CD8-positive, alpha-beta memory T cell (primary cell): ENCODE results near the gene FRMD4B. TPM values are rescaled to one million over a fixed set of nuclear protein-coding genes. Genes with fewer than 3 reads are reported as not detected.

Experiments
- CTCF ChIA-PET: fragments of 350-600 bp; sonication (Branson Sonifier 250); formaldehyde crosslinking; loops from one replicate; lab custom pipeline; 2021; ENCODE audit warnings: antibody characterized with exemption; lab: Charles Lee
- POLR2A ChIA-PET: fragments of 350-600 bp; sonication (Branson Sonifier 250); formaldehyde crosslinking; loops from one replicate; lab custom pipeline; 2021; ENCODE audit warnings: antibody characterized with exemption; lab: Charles Lee
- DNase-seq, 5 donors: peaks; one replicate each; pipeline versions ENCODE4 v3.0.0 to v3.0.0-alpha.2; 2020 to 2022; ENCODE audit warnings: mixed read lengths in 1 of 5
- H3K27ac ChIP-seq: one replicate; pipeline ENCODE4 v1.7.0; 2013; ENCODE audit warnings: low read depth, mild to moderate bottlenecking, low read length, moderate library complexity
- H3K27me3 ChIP-seq: 2 replicates; pipeline ENCODE4 v1.7.0; 2013; ENCODE audit warnings: low read length, mild to moderate bottlenecking; ENCODE audit not compliant: insufficient read depth, poor library complexity, severe bottlenecking
- H3K36me3 ChIP-seq: 2 replicates; pipeline ENCODE4 v1.7.0; 2013; ENCODE audit warnings: mild to moderate bottlenecking, low read length, moderate library complexity; ENCODE audit not compliant: insufficient read depth
- H3K4me1 ChIP-seq: 2 replicates; pipeline ENCODE4 v1.7.0; 2013; ENCODE audit warnings: mild to moderate bottlenecking, low read length, moderate library complexity; ENCODE audit not compliant: insufficient read depth
- H3K4me3 ChIP-seq: 2 replicates; pipeline ENCODE4 v1.7.0; 2013; ENCODE audit warnings: mild to moderate bottlenecking, low read length
- H3K9me3 ChIP-seq: 2 replicates; pipeline ENCODE4 v1.7.0; 2013; ENCODE audit warnings: mild to moderate bottlenecking, low read length
- H3K27ac Mint-ChIP-seq, 8 donors: one replicate each; pipeline ENCODE4 v1.8.0; 2020 to 2021; ENCODE audit warnings: mixed read lengths in 8 of 8, mild to moderate bottlenecking in 6 of 8, inconsistent platforms in 3 of 8, moderate library complexity in 3 of 8
- H3K27me3 Mint-ChIP-seq, 2 donors: one replicate each; pipeline ENCODE4 v1.8.0; 2020 to 2021; ENCODE audit warnings: mixed read lengths in 2 of 2, mild to moderate bottlenecking in 1 of 2, moderate library complexity in 1 of 2
- H3K36me3 Mint-ChIP-seq, 3 donors: one replicate each; pipeline ENCODE4 v1.8.0; 2020 to 2021; ENCODE audit warnings: mixed read lengths in 3 of 3, inconsistent platforms in 1 of 3, mild to moderate bottlenecking in 1 of 3
- H3K4me1 Mint-ChIP-seq, 3 donors: one replicate each; pipeline ENCODE4 v1.8.0; 2020 to 2021; ENCODE audit warnings: mixed read lengths in 3 of 3, inconsistent platforms in 1 of 3, mild to moderate bottlenecking in 1 of 3
- H3K4me3 Mint-ChIP-seq, 7 donors: one replicate each; pipeline ENCODE4 v1.8.0; 2020 to 2021; ENCODE audit warnings: mixed read lengths in 7 of 7, mild to moderate bottlenecking in 6 of 7, moderate library complexity in 4 of 7, inconsistent platforms in 2 of 7
- H3K9me3 Mint-ChIP-seq, 5 donors: one replicate each; pipeline ENCODE4 v1.8.0; 2020 to 2022; ENCODE audit warnings: mixed read lengths in 5 of 5, mild to moderate bottlenecking in 3 of 5, moderate library complexity in 2 of 5, inconsistent platforms in 1 of 5
- polyA plus RNA-seq: library from polyadenylated mRNA; unstranded; fragments of 300-500 nt; fragmentation: Illumina TruSeq; gene quantifications from one replicate; pipeline ENCODE4 v1.2.3, GENCODE V29; 2021
- total RNA-seq, 2 experiments: library from RNA; stranded (reverse); gene quantifications; one replicate each; pipeline ENCODE4 v1.2.3, GENCODE V29; 2021

FRMD4B gene
- total and polyA plus RNA-seq, 3 experiments from 2014 or later = 3.0 to 41.1 (median 40.3) TPM

GRCh38 chr3:69332934-69333333, 53.0 kb downstream of the FRMD4B start:
- Mint-ChIP-seq H3K36me3 (peaks cover 0 to 9% (median 0%) of the 10 kb centered on the region in 3 donors), H3K27ac (no peak overlapping the region), H3K4me1 (peaks cover 7 to 11% (median 11%) of the 10 kb centered on the region in 3 donors), H3K9me3 (peaks cover 0 to 3% (median 0%) of the 10 kb centered on the region in 5 donors), H3K4me3 (no peak overlapping the region), H3K27me3 (peaks cover 2 to 5% of the 10 kb centered on the region in 2 donors)
- H3K4me1 ChIP-seq = peaks cover 6% of the 10 kb centered on the region
- H3K27ac ChIP-seq = no peak overlapping the region
- no peaks in the 10 kb centered on the region for H3K9me3 ChIP-seq
- H3K27me3 ChIP-seq = no peaks in the 10 kb centered on the region
- H3K4me3 ChIP-seq = no peak overlapping the region
- H3K36me3 ChIP-seq = no peaks in the 10 kb centered on the region
- POLR2A ChIA-PET = no interaction called here
- CTCF ChIA-PET = no interaction called here
- DNase-seq = no peak

- H3K9me3 Mint-ChIP-seq = no peaks in the 10 kb centered on the region
- no peak overlapping the region for H3K4me3 Mint-ChIP-seq
- no peak overlapping the region for H3K27ac Mint-ChIP-seq
- CTCF ChIA-PET = no interaction called here
- Histone ChIP-seq H3K36me3 (no peaks in the 10 kb centered on the region), H3K27ac (no peak overlapping the region), H3K9me3 (no peaks in the 10 kb centered on the region), H3K4me3 (no peak overlapping the region), H3K27me3 (no peaks in the 10 kb centered on the region), H3K4me1 (peaks cover 24% of the 10 kb centered on the region)
- POLR2A ChIA-PET = no interaction called here
- no peak for DNase-seq
- H3K4me1 Mint-ChIP-seq = peaks cover 22 to 31% (median 30%) of the 10 kb centered on the region in 3 donors
- peaks cover 0 to 4% (median 0%) of the 10 kb centered on the region in 3 donors for H3K36me3 Mint-ChIP-seq
- H3K27me3 Mint-ChIP-seq = peaks cover 2 to 5% of the 10 kb centered on the region in 2 donors
Measured at GRCh38 chr3:69330891-69331400, 54.9 kb downstream of the FRMD4B start.

- no peaks in the 10 kb centered on the region for H3K9me3 Mint-ChIP-seq
- CTCF ChIA-PET = interaction anchor here (1.2 kb wide), 1 partner anchor 80 kb away, joined by 3 read pairs; no protein-coding TSS in a partner anchor
- POLR2A ChIA-PET = no interaction called here
- Histone ChIP-seq H3K27me3 (no peaks in the 10 kb centered on the region), H3K27ac (no peak overlapping the region), H3K9me3 (no peaks in the 10 kb centered on the region), H3K36me3 (no peaks in the 10 kb centered on the region), H3K4me3 (no peak overlapping the region), H3K4me1 (peaks cover 24% of the 10 kb centered on the region)
- H3K4me1 Mint-ChIP-seq = peaks cover 22 to 31% (median 30%) of the 10 kb centered on the region in 3 donors
- H3K36me3 Mint-ChIP-seq = peaks cover 0 to 4% (median 0%) of the 10 kb centered on the region in 3 donors
- H3K4me3 Mint-ChIP-seq = no peak overlapping the region
- peaks cover 2 to 5% of the 10 kb centered on the region in 2 donors for H3K27me3 Mint-ChIP-seq
- DNase-seq = no peak
- H3K27ac Mint-ChIP-seq = no peak overlapping the region
Measured at GRCh38 chr3:69329892-69330291, 56.0 kb downstream of the FRMD4B start.

DNA sequence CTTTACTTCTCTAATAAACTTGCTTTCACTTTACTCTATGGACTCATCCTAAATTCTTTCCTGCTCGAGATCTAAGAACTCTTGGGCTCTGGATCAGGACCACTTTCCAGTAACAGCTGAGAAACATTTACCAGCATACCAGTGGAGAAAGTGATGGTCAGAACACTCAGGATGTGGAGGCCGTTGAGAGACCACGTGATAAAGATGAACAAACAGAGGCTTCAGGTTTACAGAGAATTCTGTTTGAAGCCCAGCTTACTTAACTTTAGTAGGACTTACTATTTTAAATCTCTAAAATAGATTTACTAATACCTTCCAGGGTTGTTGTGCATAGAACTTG, 57.0 kb downstream of the FRMD4B start:
- Histone ChIP-seq H3K4me3 (no peak overlapping the region), H3K36me3 (no peaks in the 10 kb centered on the region), H3K27ac (no peak overlapping the region), H3K9me3 (no peaks in the 10 kb centered on the region), H3K27me3 (no peaks in the 10 kb centered on the region), H3K4me1 (peaks cover 24% of the 10 kb centered on the region)
- ChIA-PET CTCF (no interaction called here), POLR2A (no interaction called here)
- Mint-ChIP-seq H3K4me1 (peaks cover 22 to 31% (median 30%) of the 10 kb centered on the region in 3 donors), H3K36me3 (no peaks in the 10 kb centered on the region), H3K9me3 (no peaks in the 10 kb centered on the region), H3K27ac (no peak overlapping the region), H3K27me3 (no peaks in the 10 kb centered on the region), H3K4me3 (peak overlapping the region in 3 of 7 donors; percentile 54 to 84 (median 56))
- DNase-seq = no peak

DNA sequence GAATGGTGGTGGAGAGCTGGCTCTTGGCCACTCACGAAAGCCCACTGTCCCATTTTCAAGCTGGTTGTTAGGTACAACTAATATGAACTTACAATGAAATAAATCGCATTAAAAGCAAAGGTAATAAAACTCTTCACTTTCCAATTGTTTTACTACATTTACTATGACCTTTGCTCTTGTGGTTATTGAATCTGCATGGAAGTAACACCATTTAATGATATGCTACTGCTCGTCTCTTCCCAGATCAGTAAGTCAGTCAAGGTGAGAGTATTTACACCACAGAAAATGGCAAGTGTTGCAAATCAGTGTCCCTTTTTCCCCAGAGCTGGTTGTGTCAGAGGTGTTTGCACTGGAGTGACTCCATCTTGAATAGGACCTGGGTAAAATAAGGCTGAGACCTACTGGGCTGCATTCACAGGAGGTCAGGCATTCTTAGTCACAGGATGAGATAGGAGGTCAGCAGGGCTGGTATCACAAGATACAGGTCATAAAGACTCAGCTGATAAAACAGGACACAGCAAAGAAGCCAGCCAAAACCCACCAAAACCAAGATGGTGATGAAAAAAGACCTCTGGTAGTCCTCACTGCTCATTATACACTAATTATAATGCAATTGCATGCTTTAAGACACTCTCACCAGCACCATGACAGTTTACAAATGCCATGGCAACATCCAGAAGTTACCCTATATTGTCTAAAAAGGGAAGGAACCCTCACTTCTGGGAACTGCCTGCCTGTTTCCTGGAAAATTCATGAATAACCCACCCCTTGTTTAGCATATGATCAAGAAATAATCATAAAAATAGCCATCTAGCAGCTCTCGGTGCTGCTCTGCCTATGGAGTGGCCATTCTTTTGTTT, 57.6 kb downstream of the FRMD4B start:
- Mint-ChIP-seq H3K36me3 (no peaks in the 10 kb centered on the region), H3K4me1 (peaks cover 22 to 31% (median 30%) of the 10 kb centered on the region in 3 donors), H3K9me3 (no peaks in the 10 kb centered on the region), H3K27ac (peak overlapping the region in 3 of 8 donors; percentile 5 to 49 (median 26)), H3K4me3 (peak overlapping the region in 2 of 7 donors; percentile 54 to 56), H3K27me3 (no peaks in the 10 kb centered on the region)
- ChIA-PET POLR2A (no interaction called here), CTCF (no interaction called here)
- H3K9me3 ChIP-seq = no peaks in the 10 kb centered on the region
- DNase-seq = no peak
- H3K4me1 ChIP-seq = peaks cover 24% of the 10 kb centered on the region
- H3K36me3 ChIP-seq = no peaks in the 10 kb centered on the region
- no peaks in the 10 kb centered on the region for H3K27me3 ChIP-seq
- H3K4me3 ChIP-seq = no peak overlapping the region
- no peak overlapping the region for H3K27ac ChIP-seq

DNA sequence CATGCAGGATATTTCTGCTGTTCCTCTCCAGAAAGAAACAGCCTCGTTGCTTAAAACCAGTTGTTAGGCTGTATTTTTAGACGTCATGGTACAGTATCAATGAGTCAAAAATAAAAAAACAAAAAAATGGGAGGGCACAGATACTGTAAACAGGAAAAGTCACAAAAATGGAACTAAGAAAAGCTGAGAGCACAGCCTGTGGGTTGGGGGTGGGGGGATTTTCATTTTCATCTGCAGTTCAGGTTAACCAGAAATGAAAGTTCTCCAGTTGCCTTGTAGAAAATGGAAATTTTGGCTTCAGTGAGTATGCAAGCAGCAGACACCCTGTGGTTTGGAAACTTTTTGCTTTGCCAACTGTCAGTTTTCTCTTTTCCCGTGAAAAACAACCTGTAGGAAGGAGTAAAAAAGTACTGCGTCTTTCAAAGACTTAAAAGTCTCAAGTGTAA, 59.0 kb downstream of the FRMD4B start:
- CTCF ChIA-PET = interaction anchor here (1.5 kb wide), 1 partner anchor 206 kb away, joined by 3 read pairs; no protein-coding TSS in a partner anchor
- DNase-seq = peak in 3 of 5 donors; percentile 8 to 49 (median 43)
- POLR2A ChIA-PET = no interaction called here
- Mint-ChIP-seq H3K9me3 (no peaks in the 10 kb centered on the region), H3K27me3 (no peaks in the 10 kb centered on the region), H3K27ac (peak overlapping the region; percentile 8 to 84 (median 69)), H3K4me1 (peaks cover 22 to 31% (median 30%) of the 10 kb centered on the region in 3 donors), H3K36me3 (no peaks in the 10 kb centered on the region), H3K4me3 (peak overlapping the region; percentile 8 to 80 (median 72))
- no peaks in the 10 kb centered on the region for H3K9me3 ChIP-seq
- H3K27ac ChIP-seq = no peak overlapping the region
- no peaks in the 10 kb centered on the region for H3K27me3 ChIP-seq
- peaks cover 24% of the 10 kb centered on the region for H3K4me1 ChIP-seq
- peak overlapping the region; percentile 11 for H3K4me3 ChIP-seq
- no peaks in the 10 kb centered on the region for H3K36me3 ChIP-seq

GRCh38 chr3:69325151-69325550, 60.7 kb downstream of the FRMD4B start:
- H3K36me3 Mint-ChIP-seq = no peaks in the 10 kb centered on the region
- H3K36me3 ChIP-seq = no peaks in the 10 kb centered on the region
- H3K4me1 Mint-ChIP-seq = peaks cover 22 to 31% (median 30%) of the 10 kb centered on the region in 3 donors
- no peaks in the 10 kb centered on the region for H3K27me3 Mint-ChIP-seq
- ChIA-PET POLR2A (no interaction called here), CTCF (no interaction called here)
- no peaks in the 10 kb centered on the region for H3K9me3 Mint-ChIP-seq
- no peaks in the 10 kb centered on the region for H3K9me3 ChIP-seq
- no peak overlapping the region for H3K4me3 ChIP-seq
- peak overlapping the region in 3 of 8 donors; percentile 9 to 48 (median 37) for H3K27ac Mint-ChIP-seq
- DNase-seq = no peak
- H3K27ac ChIP-seq = no peak overlapping the region
- H3K4me1 ChIP-seq = peaks cover 24% of the 10 kb centered on the region
- no peaks in the 10 kb centered on the region for H3K27me3 ChIP-seq
- H3K4me3 Mint-ChIP-seq = no peak overlapping the region
